ENCODE measurements around the gene AP1S3.
A peak's percentile ranks its signal among the peaks of the same experiment; 100 is the strongest.

The AP1S3 gene

GRCh38 chr2:223760838-223761502, 76.4 kb downstream of the AP1S3 start:
- peak; percentile 86 for DNase-seq (ENCODE audit: low spot score)

- peak; percentile 53 for DNase-seq (ENCODE audit: low spot score)
These were observed 77.6 kb downstream of the AP1S3 start for GRCh38 chr2:223759569-223760430.

DNA sequence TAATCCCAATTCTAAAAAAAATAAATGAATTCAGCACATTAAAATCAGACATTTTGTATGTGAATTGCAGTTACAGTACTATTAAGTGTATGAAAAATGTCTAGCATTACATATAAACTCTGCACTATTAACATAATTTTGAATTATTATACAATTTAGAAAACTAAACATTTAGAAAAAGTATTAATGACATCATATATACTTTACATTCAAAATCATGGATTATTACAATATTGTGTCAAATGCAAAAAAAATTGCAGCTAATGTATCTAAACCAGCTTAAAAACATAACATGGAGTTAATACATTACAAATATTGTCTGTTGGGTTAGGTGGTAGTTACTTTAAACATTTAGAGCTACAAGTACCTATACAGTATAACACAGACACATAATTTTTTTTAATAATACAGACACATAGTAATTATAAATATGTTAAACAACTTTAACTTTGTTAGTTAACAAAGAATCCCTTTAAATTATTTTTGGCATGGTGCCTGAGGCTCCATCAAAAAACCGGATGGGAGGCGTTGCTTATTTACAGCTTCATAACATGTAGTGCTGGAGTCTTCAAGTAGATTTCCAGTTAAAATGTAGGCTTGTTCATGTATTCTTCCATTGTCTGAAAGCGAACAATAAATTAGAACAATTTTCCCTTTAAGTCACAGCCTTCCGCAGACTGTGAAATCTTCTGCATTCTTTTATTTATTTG, 79.1 kb downstream of the AP1S3 start:
- DNase-seq (ENCODE audit: low spot score): no peak

- no peak for DNase-seq (ENCODE audit: low spot score)
These were observed 83.4 kb downstream of the AP1S3 start for GRCh38 chr2:223753940-223754339.

DNA sequence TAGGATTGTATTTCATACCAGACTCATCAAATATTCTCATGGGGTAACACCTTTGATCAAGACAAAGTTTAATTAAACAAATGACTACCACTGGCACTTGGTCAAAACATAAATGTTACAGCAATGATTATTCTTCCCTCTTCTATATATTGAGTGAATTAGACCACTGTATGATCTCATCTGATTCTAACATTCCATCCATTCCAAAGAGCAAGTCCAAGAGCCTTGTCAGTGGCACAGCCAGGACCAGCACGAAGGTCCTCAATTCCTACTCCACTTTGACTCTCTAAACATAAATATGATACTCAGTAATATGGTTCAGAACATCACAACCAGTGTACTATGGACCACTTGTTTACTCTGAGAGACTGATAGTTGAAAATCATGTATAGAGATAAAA, 86.4 kb downstream of the AP1S3 start:
- no peak for DNase-seq (ENCODE audit: low spot score)

GRCh38 chr2:223747392-223748042, 89.9 kb downstream of the AP1S3 start:
- no peak for DNase-seq (ENCODE audit: low spot score)

- no peak for DNase-seq (ENCODE audit: low spot score)
These were observed 90.8 kb downstream of the AP1S3 start for GRCh38 chr2:223746611-223747010.

DNA sequence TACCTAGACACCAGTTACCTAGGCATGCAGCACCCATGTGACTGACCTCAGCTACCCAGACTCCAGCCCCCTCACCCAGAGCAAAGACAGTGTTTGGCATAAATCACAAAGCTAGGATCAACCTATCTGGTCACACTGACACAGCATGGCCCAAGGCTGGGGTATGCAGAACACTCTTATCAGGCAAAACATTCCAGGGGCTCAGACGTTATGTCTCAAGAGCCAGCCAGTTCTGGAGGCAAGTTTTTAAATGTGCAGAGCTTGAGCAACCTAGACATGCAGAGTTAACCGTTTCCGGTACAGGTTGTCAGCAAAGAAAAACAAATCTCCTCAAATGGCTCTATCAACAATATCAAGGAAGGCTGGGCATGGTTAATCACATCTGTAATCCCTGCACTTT, 92.8 kb downstream of the AP1S3 start:
- DNase-seq (ENCODE audit: low spot score): no peak

- DNase-seq (ENCODE audit: low spot score): no peak
These were observed 96.7 kb downstream of the AP1S3 start for GRCh38 chr2:223740679-223741078.

GRCh38 chr2:223737207-223737606, 100.2 kb downstream of the AP1S3 start:
- DNase-seq (ENCODE audit: low spot score): no peak

- no peak for DNase-seq (ENCODE audit: low spot score)
These were observed 100.9 kb downstream of the AP1S3 start for GRCh38 chr2:223736488-223736887.

GRCh38 chr2:223735659-223736244, 101.6 kb downstream of the AP1S3 start:
- DNase-seq (ENCODE audit: low spot score): no peak

DNA sequence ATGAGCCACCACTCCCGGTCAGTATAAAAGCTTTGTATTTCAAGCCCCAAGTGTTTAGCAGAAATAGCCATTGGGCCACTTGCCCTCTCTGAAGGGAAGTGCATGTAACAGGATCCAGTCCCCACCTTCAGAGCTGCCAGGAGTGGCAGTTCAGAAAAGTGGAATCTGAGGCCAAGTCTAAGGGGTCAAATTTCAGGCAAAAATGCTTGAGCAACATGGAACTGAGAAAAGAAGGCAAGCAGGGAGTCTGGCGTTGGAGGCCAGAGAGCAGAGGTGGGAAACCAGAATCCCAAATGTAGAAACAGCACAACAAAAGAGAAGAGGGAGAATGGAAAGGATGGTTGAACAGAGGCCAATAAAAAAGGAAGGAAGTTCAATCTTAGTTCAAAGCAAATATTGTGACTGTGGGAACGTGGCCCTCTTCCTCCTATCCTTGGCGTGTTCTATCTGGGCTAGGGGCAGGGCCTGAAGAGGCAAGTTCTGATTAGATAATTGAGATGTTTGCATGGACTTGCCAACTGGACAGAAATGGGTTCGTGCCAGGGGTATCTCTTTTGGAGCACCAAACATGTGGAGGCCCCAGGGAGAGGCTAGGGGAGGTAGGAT, 102.2 kb downstream of the AP1S3 start:
- DNase-seq (ENCODE audit: low spot score): no peak

GRCh38 chr2:223734346-223734745, 103.0 kb downstream of the AP1S3 start:
- DNase-seq (ENCODE audit: low spot score): no peak

DNA sequence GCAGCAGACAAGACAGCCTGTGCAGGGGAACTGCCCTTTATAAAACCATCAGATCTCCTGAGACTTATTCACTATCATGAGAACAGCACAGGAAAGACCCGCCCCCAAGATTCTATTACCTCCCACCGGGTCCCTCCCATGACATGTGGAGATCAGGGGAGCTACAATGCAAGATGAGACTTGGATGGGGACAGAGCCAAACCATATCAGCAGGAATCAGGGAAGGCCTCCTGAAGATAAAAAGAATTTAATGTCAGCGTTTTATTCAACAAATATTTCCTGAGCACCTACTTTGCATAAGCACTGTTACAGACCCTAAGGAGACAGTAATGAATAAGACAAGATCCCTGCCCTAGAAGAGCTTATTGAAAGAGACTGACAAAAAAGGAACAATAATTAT, 105.0 kb downstream of the AP1S3 start:
- DNase-seq (ENCODE audit: low spot score): no peak

DNA sequence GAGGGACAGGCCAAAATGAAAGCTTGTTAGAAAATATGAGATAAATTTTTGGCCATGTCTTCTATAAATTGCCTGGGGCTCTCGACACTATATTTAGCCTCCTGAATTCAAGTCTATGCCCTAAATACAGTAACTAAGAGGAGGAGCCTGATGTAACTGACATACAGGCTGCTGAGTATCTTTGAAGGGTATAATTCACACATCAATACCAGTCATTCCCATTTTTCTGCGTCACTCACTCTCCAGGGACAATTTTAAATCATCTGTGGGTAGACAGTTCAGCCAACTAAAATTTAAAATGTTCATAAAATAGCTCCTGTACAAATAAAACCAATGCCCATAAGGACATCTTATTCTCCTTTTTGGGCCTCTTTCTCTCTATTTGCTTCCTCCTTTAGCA, 105.9 kb downstream of the AP1S3 start:
- no peak for DNase-seq (ENCODE audit: low spot score)

DNA sequence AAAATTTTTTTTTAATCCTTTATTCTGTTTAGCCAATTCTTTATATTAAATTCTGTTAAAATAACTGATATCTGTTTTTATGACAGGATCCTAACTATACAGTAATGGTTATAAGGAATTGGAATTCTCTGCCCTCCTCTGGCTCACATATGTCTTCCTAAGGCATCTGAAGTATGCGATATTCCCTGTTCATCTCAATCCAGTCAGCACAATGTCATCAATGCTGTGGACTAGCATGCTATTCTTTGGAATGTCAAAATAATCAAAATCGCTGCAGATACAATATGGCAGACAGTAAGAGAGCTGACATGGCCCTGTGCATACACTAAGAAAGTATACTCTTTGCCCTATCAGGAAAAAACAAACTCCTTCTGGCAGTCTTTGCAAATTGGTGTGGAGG, 107.6 kb downstream of the AP1S3 start:
- DNase-seq (ENCODE audit: low spot score): no peak

- peak; percentile 64 for DNase-seq (ENCODE audit: low spot score)
These were observed 109.8 kb downstream of the AP1S3 start for GRCh38 chr2:223727562-223727961.

DNA sequence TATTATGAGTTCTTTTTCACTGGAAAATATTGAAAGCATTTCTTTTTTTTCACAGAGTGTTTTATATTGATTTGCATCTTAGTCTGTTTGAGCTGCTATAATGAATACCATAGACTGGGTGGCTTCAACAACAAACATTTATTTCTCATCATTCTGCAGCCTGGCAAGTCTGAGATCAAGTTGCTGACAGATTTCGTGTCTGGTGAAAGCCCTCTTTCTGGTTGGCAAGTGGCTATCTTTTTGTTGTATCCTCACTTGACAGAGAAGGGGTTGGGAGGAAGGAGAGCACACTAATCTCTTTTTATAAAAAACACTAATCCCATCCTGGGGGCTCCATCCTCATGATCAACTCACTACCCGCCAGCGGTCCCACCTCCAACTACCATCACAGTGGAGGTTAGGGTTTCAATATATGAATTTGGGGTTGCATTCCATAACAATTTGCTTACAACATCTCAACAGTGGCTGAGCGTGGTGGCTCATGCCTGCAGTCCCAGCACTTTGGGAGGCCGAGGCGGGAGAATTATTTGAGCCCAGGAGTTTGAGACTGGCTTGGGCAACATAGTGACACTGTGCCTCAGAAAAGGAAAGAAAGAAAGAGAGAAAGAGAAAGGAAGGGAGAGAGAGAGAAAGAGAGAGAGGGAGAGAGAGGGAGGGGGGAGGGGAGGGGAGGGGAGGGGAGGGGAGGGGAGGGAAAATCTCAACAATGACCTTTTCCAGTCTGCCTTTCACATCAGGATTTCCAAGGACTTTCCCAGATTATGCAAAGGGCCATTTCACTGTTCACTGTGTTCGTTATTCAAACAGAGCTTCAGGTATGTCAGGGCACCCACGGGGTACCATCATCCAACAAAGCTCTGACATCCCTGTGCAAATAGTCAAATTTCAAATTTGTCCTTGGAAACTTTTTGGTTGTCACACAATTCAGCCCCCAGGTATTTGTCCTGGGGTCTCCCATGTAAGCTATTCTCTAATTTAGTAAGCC, 111.1 kb downstream of the AP1S3 start:
- DNase-seq (ENCODE audit: low spot score): no peak

DNA sequence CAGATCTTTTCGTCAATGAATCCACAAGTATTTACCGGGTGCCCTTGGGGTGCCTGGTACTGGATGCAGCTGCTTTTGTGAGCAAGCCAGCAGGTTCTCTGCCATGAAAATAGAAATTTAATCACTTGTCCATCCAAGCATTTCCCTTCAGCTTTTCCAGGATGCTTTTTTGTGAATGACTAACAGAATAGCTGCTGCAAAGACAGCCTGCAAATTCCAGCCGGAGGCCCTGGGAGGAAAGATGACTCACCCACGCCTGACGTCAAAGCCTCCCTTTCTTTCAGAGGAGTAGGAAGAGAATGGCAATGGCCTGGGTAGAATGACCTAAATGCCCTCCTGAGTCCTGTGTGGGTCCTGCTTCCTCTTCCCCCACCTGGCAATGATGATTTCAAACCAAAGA, 111.9 kb downstream of the AP1S3 start:
- no peak for DNase-seq (ENCODE audit: low spot score)

Measured in activated CD4-positive, alpha-beta T cell treated with anti-CD3 and anti-CD28 coated beads, Interleukin-2, Interleukin-4, amounts not matched to agents 100 ng/mL and 50 ng/mL, durations not matched to agents 16 hours and 8 hours (primary cell).